CD14-positive monocyte (primary cell): Measurements from ENCODE around the gene PROZ. TPM values are rescaled to one million over a fixed set of nuclear protein-coding genes. Genes with fewer than 3 reads are reported as not detected.

Experiments used
- DNase-seq, 3 donors: peaks; one replicate each; pipeline ENCODE4 v3.0.0-alpha.2; 2011 to 2022
- H2AFZ ChIP-seq: 2 replicates; pipeline ENCODE4 v1.6.0; 2012; ENCODE audit warnings: mild to moderate bottlenecking, low read depth, low read length, inconsistent platforms; ENCODE audit not compliant: insufficient read depth, poor library complexity, severe bottlenecking
- H3K27ac ChIP-seq, 2 donors: 1 replicate in 1 of 2; 2 replicates in 1 of 2; pipeline ENCODE4 v1.5.1; 2012 to 2013; ENCODE audit warnings: low read length in 2 of 2, control low read depth in 1 of 2, inconsistent platforms in 1 of 2, low read depth in 1 of 2, mild to moderate bottlenecking in 1 of 2
- H3K27me3 ChIP-seq, 2 donors: one replicate each; pipeline versions ENCODE4 v1.6.0 to v1.6.1; 2011 to 2013; ENCODE audit warnings: low read length in 2 of 2; ENCODE audit not compliant: control insufficient read depth in 2 of 2, insufficient read depth in 2 of 2
- H3K36me3 ChIP-seq, 2 donors: replicated peaks in 1 of 2; 1 replicate in 1 of 2; 2 replicates in 1 of 2; pipeline versions ENCODE4 v1.5.1 to v1.6.1; 2012 to 2013; ENCODE audit warnings: low read length in 2 of 2, control low read depth in 1 of 2, inconsistent platforms in 1 of 2, mild to moderate bottlenecking in 1 of 2; ENCODE audit not compliant: insufficient read depth in 2 of 2, control insufficient read depth in 1 of 2
- H3K4me1 ChIP-seq, 2 donors: 1 replicate in 1 of 2; 2 replicates in 1 of 2; pipeline versions ENCODE4 v1.5.1 to v1.6.1; 2012 to 2013; ENCODE audit warnings: low read length in 2 of 2, control low read depth in 1 of 2, inconsistent platforms in 1 of 2, mild to moderate bottlenecking in 1 of 2, moderate library complexity in 1 of 2; ENCODE audit not compliant: insufficient read depth in 2 of 2, control insufficient read depth in 1 of 2
- H3K4me2 ChIP-seq: replicated peaks from 2 replicates; pipeline ENCODE3; 2012; ENCODE audit warnings: low read length, moderate library complexity, mild to moderate bottlenecking; ENCODE audit not compliant: poor library complexity, severe bottlenecking; ENCODE audit errors: extremely low read depth
- H3K4me3 ChIP-seq, 3 experiments: fragments of 200-600 bp in 1 of 3; sonication (generic) in 1 of 3; replicated peaks in 1 of 3; 1 replicate in 2 of 3; 2 replicates in 1 of 3; pipeline ENCODE4 v1.5.1; 2011 to 2013; ENCODE audit warnings: low read length in 3 of 3, mild to moderate bottlenecking in 3 of 3, control low read depth in 2 of 3, low read depth in 2 of 3, inconsistent platforms in 1 of 3, moderate library complexity in 1 of 3
- H3K79me2 ChIP-seq: 2 replicates; pipeline ENCODE4 v1.6.0; 2012; ENCODE audit warnings: mild to moderate bottlenecking, control low read depth, inconsistent platforms, low read length, moderate library complexity; ENCODE audit not compliant: insufficient read depth
- H3K9ac ChIP-seq: 2 replicates; pipeline ENCODE4 v1.6.0; 2017; ENCODE audit warnings: low read length, mild to moderate bottlenecking; ENCODE audit not compliant: insufficient read depth, poor library complexity, severe bottlenecking
- H3K9me3 ChIP-seq, 2 donors: replicated peaks in 1 of 2; 1 replicate in 1 of 2; 2 replicates in 1 of 2; pipeline versions ENCODE4 v1.5.1 to v1.6.1; 2012 to 2013; ENCODE audit warnings: low read length in 2 of 2, control low read depth in 1 of 2; ENCODE audit not compliant: control insufficient read depth in 1 of 2, insufficient read depth in 1 of 2
- H4K20me1 ChIP-seq: 2 replicates; pipeline ENCODE4 v1.6.0; 2012; ENCODE audit warnings: mild to moderate bottlenecking, low read length, control low read depth, moderate library complexity; ENCODE audit not compliant: insufficient read depth
- H3K27ac Mint-ChIP-seq, 7 donors: one replicate each; pipeline ENCODE4 v1.8.0; 2020; ENCODE audit warnings: mild to moderate bottlenecking in 7 of 7, mixed read lengths in 7 of 7, moderate library complexity in 6 of 7, inconsistent platforms in 2 of 7
- H3K27me3 Mint-ChIP-seq, 3 donors: one replicate each; pipeline ENCODE4 v1.8.0; 2021 to 2022; ENCODE audit warnings: low read depth in 3 of 3, mild to moderate bottlenecking in 3 of 3, mixed read lengths in 3 of 3, moderate library complexity in 3 of 3, inconsistent platforms in 1 of 3
- H3K36me3 Mint-ChIP-seq, 2 donors: one replicate each; pipeline ENCODE4 v1.8.0; 2020; ENCODE audit warnings: mixed read lengths in 2 of 2, inconsistent platforms in 1 of 2, mild to moderate bottlenecking in 1 of 2
- H3K4me1 Mint-ChIP-seq: one replicate; pipeline ENCODE4 v1.8.0; 2020; ENCODE audit warnings: mild to moderate bottlenecking, mixed read lengths
- H3K4me3 Mint-ChIP-seq, 2 donors: one replicate each; pipeline ENCODE4 v1.8.0; 2020; ENCODE audit warnings: mild to moderate bottlenecking in 2 of 2, mixed read lengths in 2 of 2, moderate library complexity in 1 of 2
- H3K9me3 Mint-ChIP-seq, 7 donors: one replicate each; pipeline ENCODE4 v1.8.0; 2020 to 2022; ENCODE audit warnings: mixed read lengths in 7 of 7, mild to moderate bottlenecking in 6 of 7, moderate library complexity in 6 of 7, inconsistent platforms in 2 of 7
- WGBS: methylation state at CpG from one replicate; pipeline ENCODE4 v1.1.5; 2013; ENCODE audit warnings: missing lambda C conversion rate; ENCODE audit not compliant: insufficient coverage; 5-methylcytosine and 5-hydroxymethylcytosine counted together
- intact Hi-C, 2 donors: fragments of 100-400 bp; cut with micrococcal nuclease; formaldehyde crosslinking; loops; one replicate each; pipeline versions ENCODE4 v1.15.0 to v1.15.1; 2023
- polyA plus RNA-seq, 3 donors: library from polyadenylated mRNA; depleted of rRNA in 1 of 3; unstranded in 2 of 3; stranded (reverse) in 1 of 3; fragments of 300-500 nt in 2 of 3; fragments of >200 nt in 1 of 3; fragmentation: Illumina TruSeq in 2 of 3; gene quantifications; 1 replicate in 2 of 3; 2 replicates in 1 of 3; pipeline ENCODE4 v1.2.3, GENCODE V29; 2012 to 2021
- TF ChIP-seq, protein P1 (sequence below): fragments of 200-600 bp; IDR thresholded peaks from one replicate; pipeline ENCODE4 v1.8.0; 2022; ENCODE audit warnings: antibody characterized with exemption, mild to moderate bottlenecking

The PROZ gene
- polyA plus RNA-seq, 3 donors, result not detected

DNA sequence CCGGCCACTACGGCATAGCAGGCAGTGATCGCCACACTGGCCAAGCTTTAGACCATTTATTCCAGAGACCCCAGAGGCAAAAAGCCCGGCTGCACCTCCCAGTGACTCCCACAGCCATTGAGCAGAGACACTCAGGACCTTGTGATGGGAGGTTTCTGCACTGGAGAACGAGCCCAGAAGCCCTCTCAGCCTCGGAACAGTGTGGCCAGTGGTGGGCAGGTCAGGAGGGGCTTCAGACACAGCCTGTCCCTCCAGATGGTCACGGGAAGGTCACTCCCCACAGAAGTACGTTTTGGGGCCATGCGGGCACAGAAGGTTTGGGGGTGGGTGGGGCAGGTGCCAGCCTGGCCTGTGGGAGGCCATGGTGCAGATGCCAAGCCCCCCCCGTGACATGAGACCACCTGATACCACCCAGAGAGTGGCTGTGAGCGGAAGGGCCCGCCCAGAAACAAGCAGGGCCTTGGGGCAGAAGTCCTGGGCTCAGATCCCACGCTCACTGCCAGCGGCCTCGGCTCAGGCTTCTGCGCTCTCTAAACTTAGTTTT is 36.4 kb upstream of the PROZ start:
- H4K20me1 ChIP-seq, result no peaks in the 10 kb centered on the region
- 95% methylated on average over 11 of the region's 16 CpGs for WGBS
- DNase-seq, result no peak
- Mint-ChIP-seq H3K27me3 (peaks cover 7 to 9% (median 8%) of the 10 kb centered on the region in 3 donors), H3K4me1 (no peaks in the 10 kb centered on the region), H3K4me3 (no peak overlapping the region), H3K27ac (no peak overlapping the region), H3K36me3 (no peaks in the 10 kb centered on the region), H3K9me3 (peaks cover 0 to 1% (median 0%) of the 10 kb centered on the region in 7 donors)
- H3K79me2 ChIP-seq, result no peaks in the 10 kb centered on the region
- no peak overlapping the region for H2AFZ ChIP-seq
- H3K4me2 ChIP-seq, result no peak overlapping the region
- no peak overlapping the region for H3K27ac ChIP-seq
- no peaks in the 10 kb centered on the region for H3K4me1 ChIP-seq
- H3K36me3 ChIP-seq, result no peaks in the 10 kb centered on the region
- no peaks in the 10 kb centered on the region for H3K9me3 ChIP-seq
- no peak overlapping the region for H3K4me3 ChIP-seq
- TF ChIP-seq, protein P1, sequence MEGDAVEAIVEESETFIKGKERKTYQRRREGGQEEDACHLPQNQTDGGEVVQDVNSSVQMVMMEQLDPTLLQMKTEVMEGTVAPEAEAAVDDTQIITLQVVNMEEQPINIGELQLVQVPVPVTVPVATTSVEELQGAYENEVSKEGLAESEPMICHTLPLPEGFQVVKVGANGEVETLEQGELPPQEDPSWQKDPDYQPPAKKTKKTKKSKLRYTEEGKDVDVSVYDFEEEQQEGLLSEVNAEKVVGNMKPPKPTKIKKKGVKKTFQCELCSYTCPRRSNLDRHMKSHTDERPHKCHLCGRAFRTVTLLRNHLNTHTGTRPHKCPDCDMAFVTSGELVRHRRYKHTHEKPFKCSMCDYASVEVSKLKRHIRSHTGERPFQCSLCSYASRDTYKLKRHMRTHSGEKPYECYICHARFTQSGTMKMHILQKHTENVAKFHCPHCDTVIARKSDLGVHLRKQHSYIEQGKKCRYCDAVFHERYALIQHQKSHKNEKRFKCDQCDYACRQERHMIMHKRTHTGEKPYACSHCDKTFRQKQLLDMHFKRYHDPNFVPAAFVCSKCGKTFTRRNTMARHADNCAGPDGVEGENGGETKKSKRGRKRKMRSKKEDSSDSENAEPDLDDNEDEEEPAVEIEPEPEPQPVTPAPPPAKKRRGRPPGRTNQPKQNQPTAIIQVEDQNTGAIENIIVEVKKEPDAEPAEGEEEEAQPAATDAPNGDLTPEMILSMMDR, result no peak
- no peaks in the 10 kb centered on the region for H3K27me3 ChIP-seq
- intact Hi-C loops, result no loop called here
- no peak overlapping the region for H3K9ac ChIP-seq

GRCh38 chr13:113122550-113123225 is 35.8 kb upstream of the PROZ start, which contains the start of gene F10:
Gene F10 (plus strand): TSS chr13:113122799. CDS start chr13:113122856, 57 bp downstream.
- 85% methylated on average over 22 of the region's 23 CpGs for WGBS
- no peaks in the 10 kb centered on the region for H3K36me3 Mint-ChIP-seq

More at GRCh38 chr13:113122550-113123225, 35.8 kb upstream of the PROZ start, which contains the start of gene F10:
- Mint-ChIP-seq H3K27me3 (peaks cover 7 to 12% (median 12%) of the 10 kb centered on the region in 3 donors), H3K4me3 (no peak within 1 kb of the TSS), H3K27ac (no peak within 1 kb of the TSS), H3K9me3 (peaks cover 0 to 1% (median 0%) of the 10 kb centered on the region in 7 donors), H3K4me1 (no peaks in the 10 kb centered on the region)
- Histone ChIP-seq H3K36me3 (no peaks in the 10 kb centered on the region), H3K27ac (no peak within 1 kb of the TSS), H3K27me3 (no peaks in the 10 kb centered on the region), H3K4me2 (no peak within 1 kb of the TSS), H4K20me1 (no peaks in the 10 kb centered on the region), H3K79me2 (no peaks in the 10 kb centered on the region), H3K4me3 (no peak within 1 kb of the TSS), H3K4me1 (no peaks in the 10 kb centered on the region), H3K9ac (no peak within 1 kb of the TSS), H2AFZ (no peak within 1 kb of the TSS), H3K9me3 (no peaks in the 10 kb centered on the region)
- intact Hi-C loops, result no loop called here
- TF ChIP-seq, protein P1, result no peak
- no peak for DNase-seq
